GM19238 (cell line): ENCODE measurements around the gene CHMP2A.
"Not testable (repeated sequence)": the region's sequence is repeated elsewhere in the genome, so short reads cannot be mapped to it uniquely, and the experiment has no call there.

Experiments used
- DNase-seq: peaks from one replicate; pipeline ENCODE4 v3.0.0; 2011; ENCODE audit warnings: low spot score; ENCODE audit not compliant: insufficient read length

CHMP2A gene

GRCh38 chr19:58542641-58543372 is 12.1 kb downstream of the CHMP2A start:
- DNase-seq: not testable (repeated sequence)

DNA sequence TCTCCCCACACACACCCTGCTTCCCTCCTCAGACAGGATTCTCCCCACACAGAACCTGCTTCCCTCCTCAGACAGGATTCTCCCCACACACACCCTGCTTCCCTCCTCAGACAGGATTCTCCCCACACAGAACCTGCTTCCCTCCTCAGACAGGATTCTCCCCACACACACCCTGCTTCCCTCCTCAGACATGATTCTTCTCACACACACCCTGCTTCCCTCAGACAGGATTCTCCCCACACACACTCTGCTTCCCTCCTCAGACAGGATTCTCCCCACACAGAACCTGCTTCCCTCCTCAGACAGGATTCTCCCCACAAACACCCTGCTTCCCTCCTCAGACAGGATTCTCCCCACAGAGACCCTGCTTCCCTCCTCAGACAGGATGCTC is 15.7 kb downstream of the CHMP2A start:
- DNase-seq: not testable (repeated sequence)

GRCh38 chr19:58538257-58539168 is 16.4 kb downstream of the CHMP2A start:
- no peak for DNase-seq

DNA sequence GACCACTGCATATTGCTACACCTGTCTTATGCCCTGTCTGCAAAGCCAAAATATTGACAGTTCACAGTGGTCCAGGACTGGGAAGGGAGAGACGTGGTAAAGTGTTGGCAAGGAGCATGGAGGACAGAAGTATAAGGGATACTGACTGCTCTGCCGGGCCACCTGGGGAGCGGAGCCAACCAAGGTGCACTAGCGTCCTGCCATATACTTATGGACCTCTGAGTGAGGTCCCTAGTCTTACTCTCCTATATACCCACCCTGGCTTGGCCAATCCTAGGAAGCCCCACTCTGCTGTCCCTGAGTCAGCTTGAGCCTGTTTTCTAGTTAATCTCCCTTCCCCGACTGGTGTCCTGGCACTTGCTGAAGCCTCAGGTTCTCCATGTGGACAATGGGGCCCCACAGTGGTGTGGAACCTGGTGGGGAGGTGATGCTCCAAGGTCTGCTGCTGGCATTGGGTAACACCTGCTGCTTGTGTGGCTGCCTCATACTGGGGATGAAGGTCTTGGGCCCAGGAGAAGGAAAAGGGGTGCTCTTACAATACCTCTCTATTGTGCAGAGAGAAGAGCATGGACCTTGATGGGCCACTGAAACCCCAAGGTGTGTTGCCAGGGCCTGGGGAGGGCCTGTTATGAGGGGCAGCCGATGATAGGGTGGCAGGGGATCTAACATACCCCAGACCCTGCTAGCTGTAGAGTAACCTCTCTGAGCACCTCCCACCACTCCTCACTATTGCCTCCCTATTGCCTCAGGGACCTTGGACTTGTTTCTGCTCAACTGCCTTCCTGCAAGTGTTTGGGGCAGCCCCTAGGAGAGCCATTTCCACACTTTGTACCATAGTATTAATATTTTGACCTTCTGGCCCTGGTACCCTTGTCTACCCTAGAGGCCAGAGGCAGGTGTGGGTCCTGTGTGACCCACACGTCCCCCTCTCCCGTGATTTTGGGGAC is 17.8 kb downstream of the CHMP2A start:
- DNase-seq: no peak

DNA sequence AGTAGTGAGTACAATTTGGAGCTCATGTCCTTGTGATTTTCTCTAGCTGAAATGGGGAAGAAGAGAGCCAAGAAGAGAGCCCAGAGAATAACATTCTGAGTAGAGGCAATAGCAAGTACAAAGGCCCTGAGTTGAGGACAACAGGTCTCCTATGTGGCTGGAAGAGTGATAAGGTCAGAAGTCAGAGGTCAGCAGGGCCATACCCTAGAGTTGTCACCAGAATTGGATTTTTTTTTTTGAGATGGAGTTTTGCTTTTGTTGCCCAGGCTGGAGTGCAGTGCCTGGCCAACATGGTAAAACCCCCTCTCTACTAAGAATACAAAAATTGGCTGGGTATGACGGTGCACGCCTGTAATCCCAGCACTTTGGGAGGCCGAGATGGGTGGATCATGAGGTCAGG is 19.0 kb downstream of the CHMP2A start:
- no peak for DNase-seq

- no peak for DNase-seq
Observed at GRCh38 chr19:58531034-58531840, 23.7 kb downstream of the CHMP2A start.

GRCh38 chr19:58529405-58529804 is 25.5 kb downstream of the CHMP2A start:
- DNase-seq: no peak

DNA sequence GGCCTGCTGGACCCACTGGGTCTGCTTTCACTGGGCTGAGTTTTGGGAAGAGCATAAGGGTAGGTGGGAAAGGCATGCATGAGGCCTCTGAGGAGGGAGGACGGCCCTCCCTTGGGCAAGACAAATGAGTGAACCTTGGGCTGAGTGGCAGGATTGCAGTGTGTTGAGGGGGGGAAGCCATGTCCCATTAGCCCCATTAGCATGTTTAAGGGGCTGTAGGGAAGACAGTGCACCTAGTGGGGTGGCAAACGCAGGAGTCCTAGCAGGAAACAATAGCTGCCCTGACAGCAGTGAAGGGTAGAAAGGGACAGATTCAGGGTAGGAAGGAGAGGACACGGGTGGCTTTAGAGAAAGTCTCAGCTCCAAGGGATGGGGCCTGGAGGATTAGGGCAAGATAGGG is 32.2 kb downstream of the CHMP2A start:
- DNase-seq: no peak

- DNase-seq: no peak
Observed at GRCh38 chr19:58521651-58522050, 33.3 kb downstream of the CHMP2A start.

DNA sequence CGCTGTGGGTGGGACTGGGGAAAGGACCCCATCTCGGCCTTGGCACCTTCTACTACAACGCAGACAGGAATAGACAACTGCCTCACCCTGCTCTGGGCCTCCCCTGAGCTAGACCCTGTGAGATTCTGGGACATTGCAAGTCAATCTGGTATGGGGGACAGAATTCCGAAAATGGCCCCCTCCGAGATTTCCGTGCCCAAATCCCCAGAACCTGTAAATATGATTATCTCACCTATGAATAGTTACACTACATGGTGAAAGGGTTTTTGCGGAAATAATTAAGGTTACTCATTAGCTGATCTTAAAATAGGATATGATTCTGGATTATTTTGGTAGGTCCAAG is 34.7 kb downstream of the CHMP2A start:
- DNase-seq: no peak

DNA sequence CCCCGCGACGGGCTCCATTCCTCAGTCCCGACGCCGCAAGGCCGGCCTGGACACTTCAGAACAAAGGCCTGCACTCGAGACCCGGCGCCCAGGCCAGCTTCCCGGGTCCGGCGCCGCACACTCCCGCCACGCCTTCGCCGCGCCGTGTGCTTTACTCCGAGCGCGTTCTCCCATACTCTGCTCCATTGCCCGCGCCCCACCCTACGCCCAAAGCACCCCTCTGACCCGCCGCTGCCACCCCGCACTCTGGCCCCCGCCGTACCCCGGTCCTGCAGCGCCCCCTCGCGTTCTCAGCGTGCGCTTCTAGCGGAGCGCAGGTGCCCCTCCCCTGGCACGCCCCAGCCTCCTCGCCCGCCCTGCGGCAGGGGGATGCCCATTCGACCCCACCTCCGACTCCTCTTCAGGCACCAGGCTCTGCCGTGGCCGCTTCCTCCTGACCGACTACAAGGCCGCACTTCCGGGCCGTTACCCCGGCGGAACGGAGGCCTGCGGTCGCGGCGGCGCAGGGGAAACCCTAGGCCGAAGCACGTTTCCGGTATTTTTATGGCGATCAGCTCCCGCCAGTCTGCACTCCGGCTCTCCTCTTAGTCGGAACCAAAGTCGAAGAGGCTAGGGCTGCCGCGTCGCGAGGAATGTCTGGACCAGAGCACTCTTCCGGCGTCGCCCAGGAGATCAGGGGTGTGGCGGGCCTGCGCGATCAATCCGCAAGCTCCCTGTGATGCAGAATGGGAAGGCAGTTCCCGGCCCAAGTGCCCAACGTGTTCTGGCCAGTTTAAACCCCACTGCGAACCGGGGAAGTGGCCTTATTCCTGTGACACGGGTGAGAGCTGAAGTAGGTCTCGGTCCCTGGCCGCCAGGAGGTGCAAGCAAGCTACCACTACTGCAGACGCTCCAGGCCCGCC is 35.3 kb downstream of the CHMP2A start, which contains the start of gene ZBTB45:
TSS of gene ZBTB45 (minus strand) at position 456 of the 902 bp plus-strand sequence. CDS start 2,137 bp downstream, outside the sequence.
- peak; percentile 79 for DNase-seq

DNA sequence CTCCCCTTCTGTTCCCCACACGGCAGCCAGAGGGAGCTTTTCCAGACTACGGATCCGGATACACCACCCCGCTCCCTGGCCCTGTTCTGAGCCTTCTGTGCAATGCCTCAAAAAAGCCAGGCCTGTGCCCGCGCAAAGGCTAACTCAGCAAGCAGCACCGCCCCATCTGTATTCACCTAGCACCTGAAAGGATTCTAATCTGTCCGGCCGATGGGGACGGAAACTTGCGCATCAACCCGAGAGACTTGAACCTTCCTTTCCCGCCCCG is 35.9 kb downstream of the CHMP2A start:
- DNase-seq: peak; percentile 52

GRCh38 chr19:58518256-58519086 is 36.4 kb downstream of the CHMP2A start:
- DNase-seq: no peak

DNA sequence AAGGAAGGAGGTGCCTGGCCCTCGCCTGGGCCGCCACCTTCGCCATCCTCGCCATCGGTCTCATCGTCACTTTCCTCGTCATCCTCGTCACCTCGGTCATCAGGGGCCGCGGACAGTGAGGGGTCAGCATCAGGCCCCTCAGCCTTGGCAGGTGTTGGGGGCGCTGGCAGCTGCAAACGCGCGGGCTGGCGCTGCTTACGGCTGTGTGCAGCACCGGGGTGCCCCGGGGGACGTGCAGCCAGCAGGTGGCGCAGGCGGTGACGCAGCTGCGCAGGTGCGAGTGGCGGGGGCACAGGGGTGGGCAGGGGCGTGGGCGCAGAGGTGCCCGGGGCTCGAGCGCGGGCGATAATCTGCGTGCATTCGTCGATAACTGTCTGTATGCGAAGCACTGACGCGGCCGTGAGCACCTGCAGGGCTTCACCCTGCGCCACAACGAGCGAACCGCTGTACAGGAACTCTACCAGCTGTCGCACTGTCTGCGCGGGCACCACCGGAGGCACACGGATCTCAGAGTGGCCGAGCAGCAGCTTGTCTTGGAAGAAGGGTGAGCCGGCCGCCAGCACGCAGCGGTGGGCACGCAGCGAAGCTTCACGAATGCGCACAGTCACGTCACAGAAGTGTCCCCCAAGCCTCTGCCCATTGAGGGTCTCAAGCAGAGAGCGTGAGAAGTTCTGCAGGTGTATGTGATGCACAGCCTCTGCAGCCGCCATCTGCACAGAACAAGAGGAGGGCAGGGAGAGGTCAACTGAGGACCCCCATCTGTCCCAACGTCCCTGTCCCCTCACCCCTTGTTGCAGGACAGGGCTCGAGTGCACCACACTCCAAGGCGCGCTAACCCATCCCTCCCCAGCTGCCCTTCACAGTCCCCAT is 37.7 kb downstream of the CHMP2A start:
- no peak for DNase-seq

DNA sequence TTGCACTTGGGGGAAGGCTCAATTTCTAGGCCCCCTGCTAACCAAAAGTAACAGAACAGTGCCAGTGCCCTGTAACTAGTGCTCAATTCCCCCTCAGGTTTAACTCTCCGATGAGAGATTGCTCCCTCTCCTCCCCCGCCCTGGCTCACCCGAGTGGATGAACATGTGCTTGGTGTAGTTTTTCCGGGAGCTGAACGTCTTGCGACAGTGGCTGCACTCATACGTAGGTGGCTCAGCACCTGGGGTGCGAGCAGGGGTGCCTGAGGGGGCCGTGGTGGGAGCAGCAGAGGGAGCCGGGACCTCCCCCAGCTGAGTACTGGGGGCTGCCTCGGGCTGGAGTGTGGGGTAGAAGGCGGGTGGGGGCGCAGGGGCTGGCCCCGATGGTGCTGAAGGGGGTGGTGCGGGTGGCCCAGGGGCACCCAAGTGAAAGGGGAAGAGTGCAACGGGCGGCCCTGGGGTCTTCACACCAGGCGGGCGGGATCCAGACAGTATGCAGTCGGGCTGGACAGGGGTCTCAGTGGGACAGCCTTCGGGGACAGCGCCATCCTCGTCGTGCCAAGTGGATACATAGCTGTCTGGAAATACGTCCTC is 38.6 kb downstream of the CHMP2A start:
- DNase-seq: no peak

DNA sequence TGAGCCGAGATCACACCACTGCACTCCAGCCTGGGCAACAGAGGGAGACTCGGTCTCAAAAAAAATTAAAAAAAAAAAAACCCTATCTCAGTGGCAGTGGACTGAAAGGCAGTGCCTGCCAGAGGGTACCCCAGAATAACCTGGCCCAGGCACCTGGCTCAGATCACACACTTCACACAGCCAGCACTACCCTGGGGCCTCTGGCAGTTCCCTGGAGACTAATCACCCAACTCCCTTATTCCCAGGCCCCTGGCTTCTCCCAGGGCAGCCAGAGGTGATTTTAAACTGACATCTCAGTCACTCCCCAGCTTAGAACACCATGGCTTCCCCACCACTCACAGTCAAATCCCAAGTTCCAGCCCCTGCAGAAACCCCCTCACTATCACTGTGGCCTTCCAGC is 39.6 kb downstream of the CHMP2A start:
- no peak for DNase-seq

DNA sequence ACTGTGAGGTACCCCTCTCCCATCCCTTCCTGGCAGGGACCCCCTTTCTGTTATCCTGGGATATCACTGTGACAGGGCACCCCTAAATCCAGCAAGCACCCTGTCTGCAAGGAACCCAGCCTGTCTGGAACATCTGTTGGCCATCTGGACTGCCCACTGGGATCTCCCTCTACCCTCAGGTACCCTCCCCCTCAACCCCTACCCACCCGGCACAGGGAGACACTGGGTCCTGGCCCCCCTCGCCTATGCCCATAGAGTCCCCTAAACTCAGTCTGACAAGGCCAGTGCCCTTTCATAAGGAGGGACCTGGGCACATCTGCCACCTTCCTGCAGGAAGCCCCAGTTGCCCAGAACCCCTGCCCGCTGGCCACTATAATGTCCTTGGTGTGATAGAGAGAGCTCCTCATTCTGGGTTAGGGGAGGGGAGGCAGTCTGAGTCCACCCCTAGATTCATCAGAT is 40.3 kb downstream of the CHMP2A start:
- DNase-seq: no peak
